Stimulated activated CD4-positive, alpha-beta T cell treated with anti-CD3 and anti-CD28 coated beads, Interleukin-1b, Interleukin-23, amount 100 ng/mL, for 4 hours (primary cell): ENCODE data around the gene VAPB.
"Not testable (repeated sequence)": the region's sequence is repeated elsewhere in the genome, so short reads cannot be mapped to it uniquely, and the experiment has no call there.

Experiments used
- DNase-seq, 2 donors: peaks; one replicate each; pipeline ENCODE4 v3.0.0-alpha.2; 2020; ENCODE audit warnings: low read depth in 2 of 2

Gene VAPB

GRCh38 chr20:58388882-58389323 is at the start of gene VAPB:
TSS of gene VAPB (plus strand) at chr20:58389229. CDS start at chr20:58389460, 231 bp downstream.
- DNase-seq, result peak; percentile 95 to 96

DNA sequence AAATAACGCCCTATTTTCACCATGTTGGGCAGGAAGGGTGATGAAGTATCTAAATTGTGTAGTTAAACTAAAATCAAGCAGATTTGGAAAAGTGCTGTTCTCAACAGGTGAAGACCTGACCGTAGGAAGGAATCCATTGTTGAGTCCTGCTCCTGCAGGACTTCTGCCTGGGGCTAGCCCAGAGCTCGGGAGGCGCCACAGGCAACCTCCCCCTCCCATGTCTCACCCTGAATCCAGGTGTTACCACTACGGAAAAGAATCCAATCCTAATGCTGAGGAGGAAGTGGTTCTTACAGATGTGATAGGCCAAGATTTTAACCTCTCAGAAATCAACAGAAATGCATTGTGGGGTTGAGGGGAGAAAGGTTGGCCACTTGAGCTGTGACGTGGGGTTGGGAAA is 49.3 kb upstream of the VAPB start:
- no peak for DNase-seq

DNA sequence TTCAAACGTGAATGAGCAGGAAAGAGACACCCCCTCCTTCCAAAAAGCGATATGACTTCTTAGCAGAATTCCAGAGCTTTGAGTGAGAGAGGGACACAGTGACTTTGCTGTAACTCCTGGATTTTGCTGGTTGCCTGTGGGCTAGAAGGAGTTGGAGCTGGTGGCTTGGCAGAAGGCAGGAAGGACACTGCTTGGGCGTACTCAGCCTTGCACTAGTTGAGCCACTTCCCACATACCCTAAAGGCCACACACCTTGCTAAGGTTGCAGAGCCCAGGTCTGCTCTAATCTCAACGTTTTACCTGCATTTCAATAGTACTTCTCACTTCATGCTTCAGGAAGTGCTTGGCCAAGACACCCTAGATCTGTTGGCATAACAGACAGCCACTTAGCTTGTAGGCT is 48.9 kb upstream of the VAPB start:
- no peak for DNase-seq

- DNase-seq, result no peak
Observed at GRCh38 chr20:58340853-58341252, 48.2 kb upstream of the VAPB start.

GRCh38 chr20:58342104-58342945 is 46.7 kb upstream of the VAPB start:
- no peak for DNase-seq

- no peak for DNase-seq
Observed at GRCh38 chr20:58344741-58345140, 44.3 kb upstream of the VAPB start.

DNA sequence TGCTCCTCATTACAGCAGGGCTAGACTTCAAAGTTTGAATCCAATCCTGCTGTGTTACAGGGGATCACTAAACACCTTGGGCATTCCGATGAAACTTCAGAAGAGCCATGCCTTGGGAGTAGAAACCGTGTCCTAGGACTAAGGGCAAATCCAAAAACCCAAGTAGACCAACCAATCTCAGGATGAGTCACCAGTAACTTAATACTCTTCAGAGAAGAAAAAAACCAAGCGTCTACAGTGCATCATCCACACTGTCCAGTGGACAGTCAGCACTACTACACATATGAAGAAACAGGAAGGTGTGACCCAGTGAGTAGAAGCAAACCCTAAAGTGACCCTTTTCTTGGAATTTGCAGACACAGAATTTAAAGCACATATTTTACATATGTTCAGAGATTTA is 39.5 kb upstream of the VAPB start:
- DNase-seq, result no peak

- no peak for DNase-seq
Observed at GRCh38 chr20:58352468-58352867, 36.6 kb upstream of the VAPB start.

DNA sequence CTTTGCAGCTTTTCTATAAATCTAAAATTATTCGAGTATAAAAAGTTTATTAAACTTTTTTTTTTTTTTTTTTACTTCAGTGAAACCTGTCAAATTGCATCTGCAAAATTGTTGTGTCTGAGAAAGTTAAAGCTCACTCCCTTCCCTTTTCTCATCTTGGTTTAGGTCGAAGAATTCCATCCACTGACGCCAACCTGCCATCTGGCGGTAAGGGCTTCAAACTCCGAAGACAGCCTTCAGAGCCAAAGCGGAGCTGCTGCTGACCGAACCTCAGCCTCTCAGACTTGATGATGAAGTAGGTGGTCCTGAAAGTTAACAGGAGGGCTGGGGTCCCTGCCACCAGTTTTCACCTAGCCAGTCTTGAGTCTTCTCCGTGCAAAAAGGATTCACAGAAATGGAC is 29.6 kb upstream of the VAPB start:
- DNase-seq, result no peak

DNA sequence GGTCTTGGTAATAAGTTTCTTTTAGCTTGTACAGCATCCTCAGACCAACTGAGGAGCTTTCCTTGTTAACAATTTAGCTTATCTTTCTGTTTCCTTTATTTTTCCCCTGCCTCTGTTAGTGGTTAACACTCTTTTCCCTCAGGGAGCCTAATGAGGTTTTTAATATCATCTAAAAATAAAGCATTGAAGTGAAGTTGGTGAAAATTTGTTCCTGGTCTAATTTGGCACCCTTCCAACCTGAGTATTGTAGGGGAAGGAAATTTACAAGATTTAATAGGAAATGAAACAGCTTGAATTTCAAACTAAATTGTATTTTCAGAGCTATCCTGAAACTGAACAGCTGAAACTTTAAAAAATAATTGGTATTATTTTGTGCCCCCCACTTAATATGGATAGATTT is 28.1 kb upstream of the VAPB start:
- no peak for DNase-seq

DNA sequence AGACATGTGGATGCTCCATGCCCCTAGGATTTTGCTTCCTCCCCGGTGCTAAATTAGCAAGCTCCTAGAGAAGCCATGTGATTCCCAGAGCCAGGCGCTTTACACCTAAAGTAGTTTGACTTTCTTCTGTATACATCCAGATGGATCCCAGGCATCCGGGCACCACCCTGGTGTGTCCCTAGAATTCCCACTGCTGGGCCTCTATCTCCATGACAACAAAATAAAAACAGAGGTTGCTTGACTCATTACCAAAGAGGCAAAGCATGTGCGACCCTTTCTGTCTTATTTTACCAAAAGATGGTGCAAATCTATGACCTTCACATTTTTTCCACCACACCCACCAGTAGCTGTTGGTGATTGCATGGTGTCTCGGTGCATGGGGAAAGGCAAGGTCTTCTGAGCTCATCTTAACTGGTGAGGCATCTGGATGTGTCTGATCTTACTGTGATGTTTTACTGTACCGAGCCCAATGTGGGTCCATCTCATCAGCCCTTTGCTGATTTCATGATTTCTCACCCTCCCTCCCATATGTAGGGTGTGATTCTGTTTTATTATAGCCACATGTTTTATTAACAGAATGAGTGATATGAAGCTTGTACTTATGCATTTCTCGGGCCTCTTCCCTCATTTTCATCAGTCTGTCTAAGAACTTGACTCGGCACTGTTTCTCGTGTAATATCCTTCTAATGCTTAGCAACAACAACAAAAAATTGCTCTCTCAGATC is 27.4 kb upstream of the VAPB start:
- DNase-seq, result no peak

- DNase-seq, result no peak
Observed at GRCh38 chr20:58362206-58362516, 26.9 kb upstream of the VAPB start.

GRCh38 chr20:58362970-58363369 is 26.1 kb upstream of the VAPB start:
- no peak for DNase-seq

DNA sequence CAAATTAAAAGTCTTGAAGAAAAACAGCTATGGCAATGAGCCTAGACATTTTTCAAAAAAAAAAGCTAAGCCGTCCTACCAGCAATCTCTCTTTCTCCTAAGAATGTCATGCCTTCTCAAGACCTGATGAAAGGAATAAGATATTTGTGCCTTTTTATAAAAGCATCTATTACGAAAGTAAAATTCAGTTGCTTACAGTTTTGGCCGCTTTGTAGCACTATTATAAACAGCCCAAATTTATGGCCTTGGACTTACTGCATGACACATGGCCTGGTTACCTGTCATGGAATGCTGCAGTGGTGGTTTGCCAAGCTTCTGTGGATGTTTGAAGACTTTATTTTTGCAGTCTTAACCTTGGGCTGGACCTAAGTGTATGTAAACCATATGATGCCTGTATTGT is 22.2 kb upstream of the VAPB start:
- no peak for DNase-seq

DNA sequence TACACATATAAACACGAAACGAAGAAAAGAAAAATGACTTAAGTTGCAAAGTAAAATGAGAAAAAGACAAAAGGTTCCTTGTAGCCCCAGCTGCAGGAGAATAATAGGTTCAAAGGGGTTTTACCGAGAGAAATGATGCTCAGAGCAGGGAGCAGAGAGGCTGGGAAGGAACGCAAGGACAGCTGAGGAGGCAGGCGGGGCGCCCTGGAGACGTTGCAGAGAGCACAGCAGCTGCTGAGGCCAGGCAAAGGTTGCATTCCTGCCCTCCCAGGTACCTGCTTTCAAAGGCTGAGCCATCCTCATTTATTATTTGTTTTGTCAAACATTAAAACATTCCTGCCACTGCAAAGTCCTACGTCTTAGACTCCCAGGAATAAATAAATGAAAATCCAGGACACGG is 16.2 kb upstream of the VAPB start:
- no peak for DNase-seq

DNA sequence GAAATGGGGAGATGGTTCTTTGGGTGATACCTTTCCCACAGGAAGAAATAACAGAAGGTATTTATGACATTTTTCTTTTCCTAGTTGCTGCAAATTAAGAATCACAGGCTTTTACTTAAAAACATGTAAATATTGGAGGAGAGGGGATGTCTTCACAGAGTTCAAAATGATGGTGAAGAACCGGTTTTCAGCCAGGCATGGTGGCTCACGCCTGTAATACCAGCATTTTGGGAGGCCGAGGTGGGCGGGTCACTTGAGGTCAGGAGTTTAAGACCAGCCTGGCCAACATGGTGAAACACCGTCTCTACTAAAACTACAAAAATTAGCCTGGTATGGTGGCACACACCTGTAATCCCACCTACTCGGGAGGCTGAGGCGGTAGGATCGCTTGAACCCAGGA is 15.7 kb upstream of the VAPB start:
- DNase-seq, result not testable (repeated sequence)

DNA sequence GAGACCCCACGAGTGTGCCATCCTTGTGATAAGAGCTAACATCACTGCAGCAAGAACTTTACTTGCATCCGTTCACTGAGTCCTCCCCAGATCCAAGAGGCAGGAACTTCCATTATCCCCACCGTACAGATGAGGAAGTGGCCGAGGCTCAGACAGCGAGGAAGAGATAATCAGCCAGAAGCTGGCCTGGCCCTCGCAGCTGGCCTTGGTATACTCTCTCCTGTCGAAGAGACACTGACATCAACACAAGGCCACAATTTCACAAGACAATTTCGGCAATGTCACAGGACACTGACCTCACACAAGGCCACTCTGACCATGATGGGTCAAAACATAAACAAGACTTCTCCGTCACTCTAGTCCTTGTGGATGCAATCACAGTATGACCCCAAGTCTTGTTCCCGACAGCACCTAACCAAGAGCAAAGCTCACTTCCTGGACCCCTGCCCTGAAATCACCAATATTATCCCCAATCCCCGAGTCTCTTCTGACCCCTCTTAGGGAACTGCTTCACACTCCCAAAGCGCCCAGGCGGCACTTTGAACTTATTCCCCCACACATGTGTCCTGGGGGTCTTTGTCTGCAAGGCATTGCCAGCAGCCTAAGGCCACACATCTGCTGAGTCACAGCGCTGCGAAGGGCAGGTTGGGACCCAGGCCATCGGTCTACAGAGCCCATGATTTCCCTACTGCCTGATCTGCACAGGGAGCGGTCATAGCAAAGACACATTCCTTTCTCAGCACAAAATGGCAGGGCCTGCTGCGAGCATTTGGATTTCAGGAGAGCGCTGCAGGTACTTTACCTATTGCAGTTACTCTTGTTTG is 14.8 kb upstream of the VAPB start:
- no peak for DNase-seq

GRCh38 chr20:58374906-58375758 is 13.9 kb upstream of the VAPB start:
- DNase-seq, result no peak

- no peak for DNase-seq
Observed at GRCh38 chr20:58375759-58376352, 13.2 kb upstream of the VAPB start.

DNA sequence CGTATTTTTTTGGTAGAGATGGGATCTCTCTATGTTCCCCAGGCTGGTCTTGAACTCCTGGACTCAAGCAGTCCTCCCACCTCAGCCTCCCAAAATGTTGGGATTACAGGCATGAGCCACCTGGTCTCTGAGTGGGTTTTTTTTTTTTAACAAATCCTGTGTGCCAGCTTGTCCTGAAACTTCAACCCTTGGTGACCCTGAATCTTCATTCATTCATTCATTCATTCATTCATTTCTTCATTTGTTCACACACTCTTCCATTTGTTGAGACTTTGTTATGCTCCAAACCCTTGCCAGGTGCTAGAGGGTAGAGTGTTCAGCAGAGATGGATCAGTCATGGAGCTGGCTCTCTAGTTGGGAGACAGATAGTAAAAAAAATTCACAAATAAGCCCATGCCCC is 12.0 kb upstream of the VAPB start:
- DNase-seq, result no peak

GRCh38 chr20:58377766-58378401 is 11.1 kb upstream of the VAPB start:
- DNase-seq, result no peak
